H1 (cell line): ENCODE measurements around the gene RNF135. TPM values are rescaled to one million over a fixed set of nuclear protein-coding genes. Genes with fewer than 3 reads are reported as not detected.
"Not testable (repeated sequence)": the region's sequence is repeated elsewhere in the genome, so short reads cannot be mapped to it uniquely, and the experiment has no call there.

Source experiments
- CTCF ChIA-PET: fragments of 300-600 bp; sonication (Branson Sonifier 250); formaldehyde crosslinking; loops from one replicate; lab custom pipeline; 2021; ENCODE audit not compliant: partially characterized antibody; lab: Charles Lee
- POLR2A ChIA-PET: fragments of 300-600 bp; sonication (Branson Sonifier 250); formaldehyde crosslinking; loops from one replicate; lab custom pipeline; 2021; ENCODE audit warnings: inconsistent platforms; ENCODE audit not compliant: partially characterized antibody; lab: Charles Lee
- DNase-seq, 2 experiments: peaks; one replicate each; pipeline versions ENCODE4 v3.0.0 to v3.0.0-alpha.2; 2010 to 2022; ENCODE audit warnings: low spot score in 2 of 2, low read depth in 1 of 2, mixed read lengths in 1 of 2
- FAIRE-seq: peaks from 2 replicates; lab custom pipeline; 2011; peaks lifted over from hg19 to GRCh38; lab: Jason Lieb, UNC
- H2AFZ ChIP-seq: 2 replicates; pipeline ENCODE4 v1.8.1; 2012; ENCODE audit warnings: low read length, inconsistent platforms
- H2AK5ac ChIP-seq: 2 replicates; pipeline ENCODE4 v1.6.1; 2013; ENCODE audit warnings: low read depth, low read length
- H2BK120ac ChIP-seq: replicated peaks from 2 replicates; pipeline ENCODE3; 2013; ENCODE audit warnings: low read depth, low read length, inconsistent platforms
- H2BK12ac ChIP-seq: 2 replicates; pipeline ENCODE4 v1.6.1; 2013; ENCODE audit warnings: low read depth, low read length
- H2BK15ac ChIP-seq: 2 replicates; pipeline ENCODE4 v1.6.1; 2013; ENCODE audit warnings: low read length
- H2BK20ac ChIP-seq: 2 replicates; pipeline ENCODE4 v1.6.1; 2013; ENCODE audit warnings: low read length
- H2BK5ac ChIP-seq: 2 replicates; pipeline ENCODE4 v1.6.1; 2013; ENCODE audit warnings: low read depth, low read length
- H3K14ac ChIP-seq: 2 replicates; pipeline ENCODE4 v1.6.1; 2013; ENCODE audit warnings: inconsistent platforms; ENCODE audit not compliant: insufficient read length
- H3K18ac ChIP-seq: 2 replicates; pipeline ENCODE4 v1.6.1; 2013; ENCODE audit warnings: low read length; ENCODE audit errors: extremely low read depth
- H3K23ac ChIP-seq: 2 replicates; pipeline ENCODE4 v1.6.1; 2013; ENCODE audit warnings: inconsistent platforms; ENCODE audit not compliant: insufficient read length
- H3K23me2 ChIP-seq: 2 replicates; pipeline ENCODE4 v1.6.1; 2013; ENCODE audit warnings: low read depth, low read length
- H3K27ac ChIP-seq: 2 replicates; pipeline ENCODE4 v1.6.1; 2011; ENCODE audit warnings: low read depth, low read length, inconsistent platforms
- H3K27me3 ChIP-seq, 4 experiments: replicated peaks in 1 of 4; 1 replicate in 1 of 4; 2 replicates in 3 of 4; pipeline versions ENCODE4 v1.6.1 to v1.8.1; 2011 to 2013; ENCODE audit warnings: low read length in 3 of 4, mild to moderate bottlenecking in 3 of 4, inconsistent platforms in 2 of 4, mixed read lengths in 2 of 4, moderate library complexity in 1 of 4; ENCODE audit not compliant: control insufficient read depth in 3 of 4, insufficient read depth in 3 of 4; ENCODE audit errors: extremely low read depth in 1 of 4
- H3K36me3 ChIP-seq, 4 experiments: 2 replicates each; pipeline versions ENCODE4 v1.6.1 to v1.8.1; 2011 to 2013; ENCODE audit warnings: mild to moderate bottlenecking in 4 of 4, low read length in 3 of 4, moderate library complexity in 2 of 4, control low read depth in 1 of 4, inconsistent platforms in 1 of 4; ENCODE audit not compliant: insufficient read depth in 4 of 4, control insufficient read depth in 2 of 4
- H3K4ac ChIP-seq: replicated peaks from 2 replicates; pipeline ENCODE3; 2013; ENCODE audit warnings: low read length, low read depth, mixed read lengths, inconsistent platforms; ENCODE audit not compliant: insufficient read length
- H3K4me1 ChIP-seq, 4 experiments: replicated peaks in 1 of 4; 1 replicate in 1 of 4; 2 replicates in 3 of 4; pipeline versions ENCODE4 v1.6.1 to v1.8.1; 2011 to 2013; ENCODE audit warnings: low read length in 3 of 4, inconsistent platforms in 2 of 4, mixed read lengths in 1 of 4; ENCODE audit not compliant: insufficient read depth in 4 of 4, control insufficient read depth in 3 of 4
- H3K4me2 ChIP-seq, 2 experiments: 2 replicates each; pipeline versions ENCODE4 v1.6.1 to v1.8.1; 2011 to 2013; ENCODE audit warnings: low read depth in 2 of 2, low read length in 2 of 2, control low read depth in 1 of 2, inconsistent platforms in 1 of 2, mild to moderate bottlenecking in 1 of 2; ENCODE audit not compliant: insufficient read depth in 1 of 2
- H3K4me3 ChIP-seq, 4 experiments: fragments of 200-600, 300-600 bp in 1 of 4; sonication (generic), shearing (Covaris generic), sonication (Bioruptor Twin) in 1 of 4; 2 replicates each; pipeline versions ENCODE4 v1.5.1 to v1.8.1; 2011 to 2016; ENCODE audit warnings: low read length in 4 of 4, low read depth in 3 of 4, control low read depth in 2 of 4, inconsistent platforms in 2 of 4, mild to moderate bottlenecking in 2 of 4, mixed read lengths in 1 of 4, moderate library complexity in 1 of 4; ENCODE audit not compliant: insufficient read depth in 2 of 4; ENCODE audit errors: extremely low read depth in 1 of 4
- H3K56ac ChIP-seq: replicated peaks from 2 replicates; pipeline ENCODE3; 2013; ENCODE audit warnings: low read depth, mild to moderate bottlenecking, mixed read lengths, low read length, inconsistent platforms; ENCODE audit not compliant: insufficient read length
- H3K79me1 ChIP-seq: 2 replicates; pipeline ENCODE4 v1.6.1; 2013; ENCODE audit warnings: low read depth, low read length, control low read depth
- H3K79me2 ChIP-seq, 2 experiments: 2 replicates each; pipeline versions ENCODE4 v1.6.1 to v1.8.1; 2012 to 2013; ENCODE audit warnings: low read length in 2 of 2, mild to moderate bottlenecking in 2 of 2, inconsistent platforms in 1 of 2; ENCODE audit not compliant: insufficient read depth in 2 of 2, control insufficient read depth in 1 of 2
- H3K9ac ChIP-seq, 4 experiments: replicated peaks in 1 of 4; 1 replicate in 1 of 4; 2 replicates in 3 of 4; pipeline versions ENCODE4 v1.6.1 to v1.8.1; 2011 to 2013; ENCODE audit warnings: low read depth in 3 of 4, low read length in 3 of 4, control low read depth in 2 of 4, mild to moderate bottlenecking in 2 of 4, moderate library complexity in 2 of 4, inconsistent platforms in 1 of 4; ENCODE audit errors: extremely low read depth in 1 of 4
- H3K9me3 ChIP-seq, 2 experiments: 2 replicates each; pipeline versions ENCODE4 v1.6.1 to v1.8.1; 2012 to 2013; ENCODE audit warnings: mild to moderate bottlenecking in 2 of 2, moderate library complexity in 2 of 2, control low read depth in 1 of 2, inconsistent platforms in 1 of 2, low read depth in 1 of 2, low read length in 1 of 2, mixed read lengths in 1 of 2; ENCODE audit not compliant: insufficient read depth in 2 of 2
- H4K20me1 ChIP-seq, 2 experiments: replicated peaks in 1 of 2; 2 replicates each; pipeline versions ENCODE3 to v1.8.1; 2011 to 2013; ENCODE audit warnings: inconsistent platforms in 2 of 2, low read length in 2 of 2, mild to moderate bottlenecking in 1 of 2; ENCODE audit not compliant: insufficient read depth in 2 of 2, control insufficient read depth in 1 of 2
- H4K5ac ChIP-seq: 2 replicates; pipeline ENCODE4 v1.6.1; 2013; ENCODE audit warnings: low read length, low read depth, mixed read lengths, inconsistent platforms; ENCODE audit not compliant: insufficient read length
- H4K8ac ChIP-seq: 2 replicates; pipeline ENCODE4 v1.8.0; 2013; ENCODE audit warnings: mild to moderate bottlenecking, moderate library complexity, low read length, inconsistent platforms; ENCODE audit not compliant: insufficient read depth; ENCODE audit errors: extremely low read depth
- H4K91ac ChIP-seq: replicated peaks from 2 replicates; pipeline ENCODE3; 2013; ENCODE audit warnings: low read length, mixed read lengths, inconsistent platforms; ENCODE audit not compliant: insufficient read length
- WGBS, 2 experiments: shearing (Covaris generic) in 1 of 2; methylation state at CpG; one replicate each; pipeline versions ENCODE4 v1.1.6 to v1.1.7; 2013 to 2015; ENCODE audit warnings: low lambda C conversion rate in 2 of 2, mixed read lengths in 2 of 2, inconsistent platforms in 1 of 2, low coverage in 1 of 2, missing lambda C conversion rate in 1 of 2; ENCODE audit not compliant: insufficient replicate concordance in 2 of 2, insufficient coverage in 1 of 2, insufficient read length in 1 of 2; ENCODE audit errors: extremely low coverage in 1 of 2, missing lambda C conversion rate in 1 of 2; 5-methylcytosine and 5-hydroxymethylcytosine counted together
- polyA plus RNA-seq, 7 experiments: library from polyadenylated mRNA; depleted of rRNA in 3 of 7; stranded (reverse) in 5 of 7; unstranded in 2 of 7; fragments of >200 nt in 5 of 7; fragments of 200-250 nt in 2 of 7; gene quantifications; 1 replicate in 5 of 7; 2 replicates in 1 of 7; 4 replicates in 1 of 7; pipeline versions ENCODE4 v1.2.1 to v1.2.3, GENCODE V29; 2011 to 2013; ENCODE audit warnings: missing spikeins in 2 of 7, mixed read lengths in 2 of 7
- total RNA-seq: library from RNA; stranded (reverse); fragmentation: NEBNext Ultra II Directional; extraction: Animal tissue kit (Norgen Biotek cat#: 25700); gene quantifications from 2 replicates; pipeline ENCODE4 v1.2.1, GENCODE V29; 2021

RNF135 gene
- total and polyA plus RNA-seq, 2 of the 8 experiments (the other 6 are each of a cell fraction or from before 2014, with no cell fraction given) = 8.8 to 9.0 TPM

- H3K56ac ChIP-seq, H4K20me1 ChIP-seq, H3K27me3 ChIP-seq, H2BK12ac ChIP-seq, H3K27ac ChIP-seq, H3K4me3 ChIP-seq, H4K8ac ChIP-seq, H3K79me2 ChIP-seq, H4K91ac ChIP-seq, H3K36me3 ChIP-seq, H2AK5ac ChIP-seq, H3K79me1 ChIP-seq, H2BK5ac ChIP-seq, H3K4ac ChIP-seq, H4K5ac ChIP-seq, FAIRE-seq, H3K4me1 ChIP-seq, H3K4me2 ChIP-seq, H3K23me2 ChIP-seq, H2BK15ac ChIP-seq, DNase-seq, POLR2A ChIA-PET, H3K9ac ChIP-seq, H3K14ac ChIP-seq, H3K23ac ChIP-seq, H2BK20ac ChIP-seq, H2AFZ ChIP-seq, H3K9me3 ChIP-seq, H2BK120ac ChIP-seq, H3K18ac ChIP-seq: not testable (repeated sequence)
- 93% methylated on average over 8 of the region's 8 CpGs; no CpG with 5 or more reads in 1 of the 2 experiments for whole genome bisulfite sequencing, 2 experiments
- CTCF ChIA-PET = interaction anchor here (0.6 to 1.1 kb wide), 3 partner anchors 27 to 233 kb away, joined by 3 to 4 read pairs (median 4); no protein-coding TSS in a partner anchor
These were observed 39.3 kb upstream of the RNF135 start for GRCh38 chr17:30931582-30931981.
